ENCODE measurements around the gene NDUFA13.

The NDUFA13 gene

GRCh38 chr19:19571071-19571786, 55.2 kb downstream of the NDUFA13 start:
- DNase-seq (ENCODE audit: low spot score), result no peak

DNA sequence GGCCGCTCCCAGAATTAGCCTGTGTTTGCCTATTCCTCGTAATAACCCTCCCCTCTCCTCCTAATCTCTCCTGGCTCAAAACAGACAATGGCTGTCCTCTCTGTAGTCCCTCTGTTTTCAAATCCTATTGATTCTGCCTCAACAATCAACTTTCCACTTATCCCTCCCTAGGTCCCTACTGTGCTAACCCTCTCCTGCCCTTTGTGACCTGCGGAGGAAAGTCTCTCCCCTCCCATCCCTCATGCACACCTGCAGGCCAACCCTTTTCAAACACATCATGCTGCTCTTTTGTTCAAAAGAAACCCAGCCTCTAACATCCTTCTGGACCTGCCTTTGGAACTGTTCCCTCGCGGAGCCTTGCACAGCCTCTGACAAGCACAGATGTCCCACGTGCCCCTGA, 59.4 kb downstream of the NDUFA13 start:
- DNase-seq (ENCODE audit: low spot score), result no peak

All from cerebellar cortex (tissue), 1 donor.